ENCODE data around the gene FAM217A.
A peak's percentile ranks its signal among the peaks of the same experiment; 100 is the strongest.
"Not testable (repeated sequence)": the region's sequence is repeated elsewhere in the genome, so short reads cannot be mapped to it uniquely, and the experiment has no call there.

FAM217A gene

GRCh38 chr6:4078691-4079471, at the start of gene FAM217A:
FAM217A (minus strand) TSS chr6:4079137; CDS start chr6:4077414, 1,723 bp downstream.
- DNase-seq (ENCODE audit: low spot score) = no peak

- DNase-seq (ENCODE audit: low spot score) = no peak
Observed at GRCh38 chr6:4128072-4128471, 49.1 kb upstream of the FAM217A start.

- DNase-seq (ENCODE audit: low spot score) = peak; percentile 40
Observed at GRCh38 chr6:4125933-4126864, 47.3 kb upstream of the FAM217A start.

GRCh38 chr6:4125500-4125899, 46.6 kb upstream of the FAM217A start:
- DNase-seq (ENCODE audit: low spot score) = no peak

GRCh38 chr6:4124351-4124750, 45.4 kb upstream of the FAM217A start:
- DNase-seq (ENCODE audit: low spot score) = no peak

- DNase-seq (ENCODE audit: low spot score) = no peak
Observed at GRCh38 chr6:4115741-4116140, 36.8 kb upstream of the FAM217A start.

- DNase-seq (ENCODE audit: low spot score) = no peak
Observed at GRCh38 chr6:4114123-4114522, 35.2 kb upstream of the FAM217A start.

- DNase-seq (ENCODE audit: low spot score) = no peak
Observed at GRCh38 chr6:4113649-4114048, 34.7 kb upstream of the FAM217A start.

GRCh38 chr6:4112366-4112765, 33.4 kb upstream of the FAM217A start:
- DNase-seq (ENCODE audit: low spot score) = no peak

- DNase-seq (ENCODE audit: low spot score) = not testable (repeated sequence)
Observed at GRCh38 chr6:4109363-4109815, 30.5 kb upstream of the FAM217A start.

GRCh38 chr6:4108561-4109093, 29.7 kb upstream of the FAM217A start:
- DNase-seq (ENCODE audit: low spot score) = no peak

GRCh38 chr6:4107873-4108272, 28.9 kb upstream of the FAM217A start:
- DNase-seq (ENCODE audit: low spot score) = no peak

- DNase-seq (ENCODE audit: low spot score) = no peak
Observed at GRCh38 chr6:4105980-4106536, 27.1 kb upstream of the FAM217A start.

GRCh38 chr6:4103929-4104328, 25.0 kb upstream of the FAM217A start:
- no peak for DNase-seq (ENCODE audit: low spot score)

GRCh38 chr6:4102687-4103244, 23.8 kb upstream of the FAM217A start:
- DNase-seq (ENCODE audit: low spot score) = no peak

GRCh38 chr6:4101298-4101697, 22.4 kb upstream of the FAM217A start:
- DNase-seq (ENCODE audit: low spot score) = no peak

- no peak for DNase-seq (ENCODE audit: low spot score)
Observed at GRCh38 chr6:4100655-4101054, 21.7 kb upstream of the FAM217A start.

GRCh38 chr6:4093288-4093687, 14.4 kb upstream of the FAM217A start:
- DNase-seq (ENCODE audit: low spot score) = no peak

GRCh38 chr6:4091941-4092340, 13.0 kb upstream of the FAM217A start:
- DNase-seq (ENCODE audit: low spot score) = no peak

- not testable (repeated sequence) for DNase-seq (ENCODE audit: low spot score)
Observed at GRCh38 chr6:4090043-4090442, 11.1 kb upstream of the FAM217A start.

- DNase-seq (ENCODE audit: low spot score) = no peak
Observed at GRCh38 chr6:4088704-4089103, 9.8 kb upstream of the FAM217A start.

- DNase-seq (ENCODE audit: low spot score) = no peak
Observed at GRCh38 chr6:4085332-4085700, 6.4 kb upstream of the FAM217A start.

Data from SW480 (cell line).